ENCODE measurements around the gene LRFN2.

The LRFN2 gene

GRCh38 chr6:40558102-40558501 lies 29.1 kb downstream of the LRFN2 start:
- no peak overlapping the region for H3K27ac ChIP-seq
- TF ChIP-seq CTCF (IDR thresholded peaks at IDR 0.05): no peak
- no peak for TF ChIP-seq ZFX (IDR thresholded peaks at IDR 0.05; ENCODE audit: borderline replicate concordance)

- H3K27ac ChIP-seq: no peak overlapping the region
- TF ChIP-seq CTCF (IDR thresholded peaks at IDR 0.05): no peak
- TF ChIP-seq ZFX (IDR thresholded peaks at IDR 0.05; ENCODE audit: borderline replicate concordance): no peak
These were observed 30.3 kb downstream of the LRFN2 start for GRCh38 chr6:40556881-40557280.

- H3K27ac ChIP-seq: no peak overlapping the region
- no peak for TF ChIP-seq CTCF (IDR thresholded peaks at IDR 0.05)
- no peak for TF ChIP-seq ZFX (IDR thresholded peaks at IDR 0.05; ENCODE audit: borderline replicate concordance)
These were observed 31.1 kb downstream of the LRFN2 start for GRCh38 chr6:40556023-40556422.

- TF ChIP-seq ZFX (IDR thresholded peaks at IDR 0.05; ENCODE audit: borderline replicate concordance): no peak
- no peak for TF ChIP-seq CTCF (IDR thresholded peaks at IDR 0.05)
- no peak overlapping the region for H3K27ac ChIP-seq
These were observed 32.1 kb downstream of the LRFN2 start for GRCh38 chr6:40555092-40555491.

- TF ChIP-seq CTCF (IDR thresholded peaks at IDR 0.05) (no peak), ZFX (IDR thresholded peaks at IDR 0.05; ENCODE audit: borderline replicate concordance) (no peak)
- no peak overlapping the region for H3K27ac ChIP-seq
These were observed 34.2 kb downstream of the LRFN2 start for GRCh38 chr6:40552941-40553340.

- TF ChIP-seq CTCF (IDR thresholded peaks at IDR 0.05): no peak
- TF ChIP-seq ZFX (IDR thresholded peaks at IDR 0.05; ENCODE audit: borderline replicate concordance): no peak
- no peak overlapping the region for H3K27ac ChIP-seq
These were observed 35.1 kb downstream of the LRFN2 start for GRCh38 chr6:40551966-40552505.

GRCh38 chr6:40550202-40551101 lies 36.7 kb downstream of the LRFN2 start:
- TF ChIP-seq CTCF (IDR thresholded peaks at IDR 0.05) (peak; percentile 81), ZFX (IDR thresholded peaks at IDR 0.05; ENCODE audit: borderline replicate concordance) (no peak)

More at GRCh38 chr6:40550202-40551101, 36.7 kb downstream of the LRFN2 start:
- no peak overlapping the region for H3K27ac ChIP-seq

All from 22Rv1 (cell line).